GM12892 (cell line): ENCODE results near the gene NKAPD1.

Experiments
- POLR2A ChIP-seq: IDR thresholded peaks from 2 replicates; pipeline ENCODE4 v1.6.1; 2011; ENCODE audit warnings: low read depth, low read length, control low read depth
- POLR2AphosphoS5 ChIP-seq: IDR thresholded peaks from 2 replicates; pipeline ENCODE4 v1.6.1; 2011; ENCODE audit warnings: low read depth, low read length, control low read depth

DNA sequence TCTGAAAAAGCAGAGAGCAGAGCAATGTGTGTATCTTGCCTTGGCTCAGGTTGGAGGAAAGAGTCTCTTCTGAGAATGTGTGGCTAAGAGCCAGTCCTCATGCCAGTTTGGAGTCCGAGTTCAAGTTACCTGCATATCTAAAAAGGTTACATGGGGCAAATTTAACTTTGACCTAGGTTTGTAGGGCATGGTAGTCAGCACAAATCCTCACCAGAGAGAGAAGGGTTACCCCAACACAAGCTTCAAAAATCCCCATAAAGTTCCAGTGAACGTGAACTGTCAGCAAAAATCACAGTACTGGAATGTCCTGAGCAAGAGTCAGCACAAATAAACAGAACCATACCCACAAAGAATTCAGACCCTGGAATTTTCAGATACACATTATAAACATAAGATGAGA lies 26.4 kb downstream of the NKAPD1 start:
- TF ChIP-seq POLR2AphosphoS5 (no peak), POLR2A (no peak)
